Activated naive CD4-positive, alpha-beta T cell treated with anti-CD3 and anti-CD28 coated beads for 36 hours (primary cell): ENCODE data around the gene KRTAP12-3. TPM values are rescaled to one million over a fixed set of nuclear protein-coding genes. Genes with fewer than 3 reads are reported as not detected.
"Not testable (repeated sequence)": the region's sequence is repeated elsewhere in the genome, so short reads cannot be mapped to it uniquely, and the experiment has no call there.

Experiments used
- CTCF ChIA-PET: fragments of 350-600 bp; sonication (Branson Sonifier 250); formaldehyde crosslinking; loops from one replicate; lab custom pipeline; 2021; ENCODE audit warnings: antibody characterized with exemption; lab: Charles Lee
- DNase-seq: peaks from one replicate; pipeline ENCODE4 v3.0.0-alpha.2; 2020
- H3K27ac Mint-ChIP-seq: one replicate; pipeline ENCODE4 v1.8.0; 2021; ENCODE audit warnings: mild to moderate bottlenecking, mixed read lengths
- H3K27me3 Mint-ChIP-seq: one replicate; pipeline ENCODE4 v1.8.0; 2021; ENCODE audit warnings: low read depth, mixed read lengths
- H3K36me3 Mint-ChIP-seq: one replicate; pipeline ENCODE4 v1.8.0; 2021; ENCODE audit warnings: low read depth, mixed read lengths
- H3K4me1 Mint-ChIP-seq: one replicate; pipeline ENCODE4 v1.8.0; 2021; ENCODE audit warnings: low read depth, mixed read lengths
- H3K4me3 Mint-ChIP-seq: one replicate; pipeline ENCODE4 v1.8.0; 2021; ENCODE audit warnings: mild to moderate bottlenecking, moderate library complexity, mixed read lengths
- H3K9me3 Mint-ChIP-seq: one replicate; pipeline ENCODE4 v1.8.0; 2021; ENCODE audit warnings: mixed read lengths
- intact Hi-C: fragments of 100-400 bp; cut with micrococcal nuclease; formaldehyde crosslinking; loops from one replicate; pipeline ENCODE4 v1.15.1; 2023
- total RNA-seq, 2 experiments: library from RNA; stranded (reverse); gene quantifications; one replicate each; pipeline ENCODE4 v1.2.3, GENCODE V29; 2021

KRTAP12-3 gene
- total RNA-seq, 2 experiments from 2014 or later: not detected

DNA sequence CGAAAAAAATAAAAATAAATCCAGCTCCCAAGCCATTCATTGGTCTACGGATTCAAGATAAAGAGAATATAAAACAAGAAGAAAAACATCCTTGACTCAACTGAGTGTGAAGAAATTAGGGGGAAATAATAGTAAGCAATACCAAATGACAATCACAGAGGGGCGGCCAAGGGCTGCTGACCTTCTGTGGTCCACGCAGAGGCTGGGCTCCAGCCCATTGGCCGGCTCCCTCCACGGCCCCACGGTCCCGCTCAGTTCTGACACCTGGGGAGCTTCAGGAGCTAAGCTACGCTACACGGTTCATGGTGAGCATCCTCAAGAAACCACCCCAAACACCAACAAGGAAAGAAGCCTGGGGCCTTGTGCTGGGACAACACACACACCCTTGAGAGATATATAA is 38.8 kb downstream of the KRTAP12-3 start:
- CTCF ChIA-PET: interaction anchor here (0.6 kb wide), 1 partner anchor 1345 kb away, joined by 4 read pairs; no protein-coding TSS in a partner anchor

DNA sequence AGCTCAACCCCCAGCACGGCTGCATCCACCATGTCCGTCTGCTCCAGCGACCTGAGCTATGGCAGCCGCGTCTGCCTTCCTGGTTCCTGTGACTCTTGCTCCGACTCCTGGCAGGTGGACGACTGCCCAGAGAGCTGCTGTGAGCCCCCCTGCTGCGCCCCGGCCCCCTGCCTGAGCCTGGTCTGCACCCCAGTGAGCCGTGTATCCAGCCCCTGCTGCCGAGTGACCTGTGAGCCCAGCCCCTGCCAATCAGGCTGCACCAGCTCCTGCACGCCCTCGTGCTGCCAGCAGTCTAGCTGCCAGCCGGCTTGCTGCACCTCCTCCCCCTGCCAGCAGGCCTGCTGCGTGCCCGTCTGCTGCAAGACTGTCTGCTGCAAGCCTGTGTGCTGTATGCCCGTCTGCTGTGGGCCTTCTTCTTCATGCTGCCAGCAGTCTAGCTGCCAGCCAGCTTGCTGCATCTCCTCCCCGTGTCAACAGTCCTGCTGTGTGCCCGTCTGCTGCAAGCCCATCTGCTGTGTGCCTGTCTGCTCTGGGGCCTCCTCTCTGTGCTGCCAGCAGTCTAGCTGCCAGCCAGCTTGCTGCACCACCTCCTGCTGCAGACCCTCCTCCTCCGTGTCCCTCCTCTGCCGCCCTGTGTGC is 39.6 kb downstream of the KRTAP12-3 start, which contains the start of gene KRTAP10-12:
TSS of gene KRTAP10-12 (plus strand) at position 1 of the 639 bp plus-strand sequence. CDS start at position 31, 30 bp downstream.
- CTCF ChIA-PET: interaction anchor here (0.6 kb wide), 1 partner anchor 1344 kb away, joined by 4 read pairs; no protein-coding TSS in a partner anchor
- H3K9me3 Mint-ChIP-seq, H3K4me1 Mint-ChIP-seq, H3K27ac Mint-ChIP-seq, DNase-seq, H3K36me3 Mint-ChIP-seq, intact Hi-C loops, H3K4me3 Mint-ChIP-seq: not testable (repeated sequence)
- H3K27me3 Mint-ChIP-seq: peaks cover 36% of the 10 kb centered on the region

More for the DNA sequence above, 38.8 kb downstream of the KRTAP12-3 start:
- intact Hi-C loops: no loop called here
- H3K4me1 Mint-ChIP-seq: peaks cover 8% of the 10 kb centered on the region
- H3K9me3 Mint-ChIP-seq: peaks cover 9% of the 10 kb centered on the region
- H3K27me3 Mint-ChIP-seq: peaks cover 31% of the 10 kb centered on the region
- no peak for DNase-seq
- H3K4me3 Mint-ChIP-seq: no peak overlapping the region
- no peak overlapping the region for H3K27ac Mint-ChIP-seq
- H3K36me3 Mint-ChIP-seq: peaks cover 2% of the 10 kb centered on the region

GRCh38 chr21:44697811-44698734 is 40.3 kb downstream of the KRTAP12-3 start:
- peaks cover 43% of the 10 kb centered on the region for H3K27me3 Mint-ChIP-seq
- peaks cover 3% of the 10 kb centered on the region for H3K9me3 Mint-ChIP-seq
- no peak overlapping the region for H3K27ac Mint-ChIP-seq
- H3K4me3 Mint-ChIP-seq: no peak overlapping the region
- intact Hi-C loops: no loop called here
- H3K36me3 Mint-ChIP-seq: no peaks in the 10 kb centered on the region
- H3K4me1 Mint-ChIP-seq: peaks cover 3% of the 10 kb centered on the region
- CTCF ChIA-PET: no interaction called here
- DNase-seq: no peak

- Mint-ChIP-seq H3K4me3 (no peak overlapping the region), H3K4me1 (no peaks in the 10 kb centered on the region), H3K27me3 (peaks cover 51% of the 10 kb centered on the region), H3K27ac (no peak overlapping the region), H3K36me3 (no peaks in the 10 kb centered on the region), H3K9me3 (no peaks in the 10 kb centered on the region)
- DNase-seq: no peak
- CTCF ChIA-PET: no interaction called here
- intact Hi-C loops: no loop called here
These were observed 41.8 kb downstream of the KRTAP12-3 start for GRCh38 chr21:44699502-44700001.

GRCh38 chr21:44700101-44701022 is 42.6 kb downstream of the KRTAP12-3 start:
- Mint-ChIP-seq H3K4me1 (no peaks in the 10 kb centered on the region), H3K4me3 (no peak overlapping the region)

DNA sequence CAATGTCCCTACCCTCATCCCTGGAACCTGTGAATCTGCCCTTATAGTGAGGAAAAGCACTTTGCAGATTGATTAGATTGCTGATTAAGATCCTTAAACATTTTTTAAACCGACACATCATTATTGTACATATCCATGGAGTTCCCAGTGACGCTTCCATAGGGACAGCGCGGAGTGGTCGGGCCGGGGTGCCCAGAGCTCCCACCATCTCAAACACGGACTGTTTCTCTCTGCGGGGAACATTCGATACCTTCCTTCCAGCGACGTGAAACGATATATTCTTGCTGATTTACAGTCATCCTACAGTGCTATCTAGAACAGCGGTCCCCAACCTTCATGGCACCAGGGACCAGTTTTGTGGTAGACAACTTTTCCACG is 43.3 kb downstream of the KRTAP12-3 start:
- intact Hi-C loops: no loop called here
- no peak overlapping the region for H3K4me3 Mint-ChIP-seq
- no peak for DNase-seq
- H3K4me1 Mint-ChIP-seq: peaks cover 3% of the 10 kb centered on the region
- H3K36me3 Mint-ChIP-seq: peaks cover 4% of the 10 kb centered on the region
- CTCF ChIA-PET: no interaction called here
- H3K27me3 Mint-ChIP-seq: peaks cover 63% of the 10 kb centered on the region
- H3K9me3 Mint-ChIP-seq: peaks cover 7% of the 10 kb centered on the region
- no peak overlapping the region for H3K27ac Mint-ChIP-seq

More at GRCh38 chr21:44700101-44701022, 42.6 kb downstream of the KRTAP12-3 start:
- no peak for DNase-seq
- Mint-ChIP-seq H3K36me3 (no peaks in the 10 kb centered on the region), H3K27ac (no peak overlapping the region), H3K27me3 (peaks cover 58% of the 10 kb centered on the region), H3K9me3 (peaks cover 2% of the 10 kb centered on the region)
- CTCF ChIA-PET: no interaction called here
- intact Hi-C loops: no loop called here

- Mint-ChIP-seq H3K27me3 (peaks cover 69% of the 10 kb centered on the region), H3K4me3 (no peak overlapping the region), H3K27ac (no peak overlapping the region), H3K9me3 (peaks cover 8% of the 10 kb centered on the region), H3K36me3 (peaks cover 8% of the 10 kb centered on the region), H3K4me1 (peaks cover 6% of the 10 kb centered on the region)
- DNase-seq: no peak
- intact Hi-C loops: no loop called here
- CTCF ChIA-PET: no interaction called here
These were observed 43.8 kb downstream of the KRTAP12-3 start for GRCh38 chr21:44701541-44701940.

GRCh38 chr21:44702111-44702972 is 44.6 kb downstream of the KRTAP12-3 start:
- CTCF ChIA-PET: no interaction called here
- H3K36me3 Mint-ChIP-seq: peaks cover 8% of the 10 kb centered on the region
- no peak overlapping the region for H3K27ac Mint-ChIP-seq
- no peak for DNase-seq
- intact Hi-C loops: no loop called here
- H3K27me3 Mint-ChIP-seq: peaks cover 71% of the 10 kb centered on the region
- H3K4me1 Mint-ChIP-seq: peaks cover 6% of the 10 kb centered on the region
- no peak overlapping the region for H3K4me3 Mint-ChIP-seq
- H3K9me3 Mint-ChIP-seq: peaks cover 8% of the 10 kb centered on the region

DNA sequence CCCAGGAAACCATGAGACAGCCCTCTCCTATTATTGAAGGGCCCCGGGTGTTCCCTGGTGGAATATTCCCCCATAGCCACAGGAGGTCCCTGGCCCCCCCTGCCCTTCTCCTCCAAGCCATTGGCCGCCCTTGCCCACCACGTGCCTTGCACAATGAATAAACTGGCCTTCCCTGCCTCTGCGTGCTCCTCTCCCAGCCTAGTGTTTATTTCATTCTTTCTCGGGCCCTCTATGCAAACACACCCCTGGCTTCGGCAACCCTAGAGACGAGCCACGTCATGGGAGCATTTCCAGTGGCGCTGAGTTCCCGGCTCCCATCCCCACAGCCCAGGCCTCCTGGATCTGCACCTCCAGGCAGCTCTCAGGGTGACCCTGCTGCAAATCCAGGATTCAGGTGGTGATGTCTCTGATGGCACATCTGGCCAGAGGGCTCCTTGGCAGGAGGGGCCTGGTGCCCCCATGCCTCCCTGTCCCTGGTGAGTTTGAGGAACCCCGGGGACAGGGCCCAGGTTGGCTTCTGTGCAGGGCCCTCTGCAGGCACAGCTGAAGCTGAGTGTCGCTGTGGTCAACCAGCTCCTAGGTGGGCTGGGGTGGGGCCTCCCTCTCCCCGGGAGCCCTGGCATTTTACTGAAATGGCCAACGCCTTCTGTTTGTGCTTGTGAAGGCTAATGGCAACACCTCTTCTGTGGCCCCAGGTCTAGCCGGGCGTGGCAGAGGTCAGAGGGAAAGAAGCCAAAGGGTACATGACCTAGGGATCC is 45.4 kb downstream of the KRTAP12-3 start:
- CTCF ChIA-PET: interaction anchor here (0.9 kb wide), 1 partner anchor 23 kb away, joined by 3 read pairs; no protein-coding TSS in a partner anchor
- Mint-ChIP-seq H3K36me3 (peaks cover 8% of the 10 kb centered on the region), H3K9me3 (peaks cover 8% of the 10 kb centered on the region), H3K4me1 (peaks cover 9% of the 10 kb centered on the region), H3K27ac (no peak overlapping the region), H3K4me3 (no peak overlapping the region), H3K27me3 (peaks cover 71% of the 10 kb centered on the region)
- intact Hi-C loops: no loop called here
- no peak for DNase-seq

- Mint-ChIP-seq H3K27ac (no peak overlapping the region), H3K36me3 (peaks cover 8% of the 10 kb centered on the region), H3K4me1 (peaks cover 15% of the 10 kb centered on the region), H3K4me3 (no peak overlapping the region), H3K9me3 (peaks cover 8% of the 10 kb centered on the region), H3K27me3 (peaks cover 71% of the 10 kb centered on the region)
- intact Hi-C loops: no loop called here
- CTCF ChIA-PET: interaction anchor here (0.9 kb wide), 1 partner anchor 23 kb away, joined by 3 read pairs; no protein-coding TSS in a partner anchor
- DNase-seq: no peak
These were observed 46.3 kb downstream of the KRTAP12-3 start for GRCh38 chr21:44703731-44704635.
